Astrocyte of the spinal cord (primary cell): ENCODE results near the gene ITPKB.
A peak's percentile ranks its signal among the peaks of the same experiment; 100 is the strongest.

Experiments used
- DNase-seq: peaks from one replicate; pipeline ENCODE4 v3.0.0; 2011; ENCODE audit warnings: low read depth, low spot score
- H3K4me3 ChIP-seq: 2 replicates; pipeline ENCODE4 v1.5.1; 2011; ENCODE audit warnings: low read depth, mild to moderate bottlenecking, low read length, moderate library complexity
- CTCF ChIP-seq: IDR thresholded peaks from 2 replicates; pipeline ENCODE4 v1.5.1; 2012; ENCODE audit warnings: low read depth, mild to moderate bottlenecking, low read length, inconsistent platforms
- in situ Hi-C: cut with HindIII; loops from 2 replicates; pipeline ENCODE4 v1.10.0; 2017; ENCODE audit warnings: low sequenced_read_pairs

Gene ITPKB

DNA sequence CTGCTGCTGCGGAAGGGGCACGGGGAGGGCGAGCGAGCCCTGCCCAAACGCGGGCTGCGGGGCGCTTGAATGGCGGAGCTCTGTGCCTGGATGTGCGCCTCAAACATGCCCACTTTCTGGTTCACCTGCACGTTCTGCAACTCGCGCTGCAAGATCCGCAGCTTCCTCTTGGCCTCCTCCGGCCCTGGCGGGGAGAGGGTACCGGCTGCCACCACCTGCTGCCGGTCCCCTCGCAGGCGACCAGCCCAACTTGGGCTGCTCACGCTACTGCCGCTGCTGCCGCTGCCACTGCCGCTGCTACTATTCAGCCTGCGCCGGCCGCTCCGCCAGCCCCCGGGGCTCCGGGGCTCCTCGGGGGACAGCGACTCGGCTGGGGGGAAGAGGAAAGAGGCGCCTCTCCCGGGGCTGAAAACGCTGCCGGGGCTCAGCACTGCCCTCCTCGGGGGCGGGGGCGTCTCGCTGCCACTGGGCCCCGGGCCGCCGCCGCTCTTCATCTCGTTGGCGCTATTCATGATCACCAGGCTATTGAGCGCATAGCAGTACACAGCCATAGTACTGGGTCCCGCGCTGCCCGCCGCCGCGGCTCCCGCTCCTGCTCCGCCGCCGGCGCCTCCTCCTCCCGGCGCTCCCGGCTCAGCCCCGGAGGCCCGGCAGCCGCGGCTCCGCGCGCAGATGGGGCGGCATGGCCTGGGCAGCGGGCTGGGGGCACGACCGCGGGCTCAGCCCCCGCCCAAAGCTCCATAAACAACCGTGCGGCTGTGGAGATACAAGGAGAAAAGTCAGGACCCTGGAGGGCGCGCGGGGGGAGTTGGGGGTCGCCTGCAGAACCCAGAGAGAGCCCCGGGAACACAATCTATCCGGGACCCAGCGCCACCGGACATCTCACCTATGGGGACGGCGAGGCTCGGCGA, 1.9 kb downstream of the ITPKB start:
- in situ Hi-C loops: no loop called here
- DNase-seq: peak; percentile 47
- no peak for TF ChIP-seq CTCF
- peak overlapping the region; percentile 57 for H3K4me3 ChIP-seq

- peak overlapping the region; percentile 57 for H3K4me3 ChIP-seq
- in situ Hi-C loops: no loop called here
- TF ChIP-seq CTCF: no peak
- peak; percentile 25 for DNase-seq
These were observed 2.8 kb downstream of the ITPKB start for GRCh38 chr1:226736001-226736907.

DNA sequence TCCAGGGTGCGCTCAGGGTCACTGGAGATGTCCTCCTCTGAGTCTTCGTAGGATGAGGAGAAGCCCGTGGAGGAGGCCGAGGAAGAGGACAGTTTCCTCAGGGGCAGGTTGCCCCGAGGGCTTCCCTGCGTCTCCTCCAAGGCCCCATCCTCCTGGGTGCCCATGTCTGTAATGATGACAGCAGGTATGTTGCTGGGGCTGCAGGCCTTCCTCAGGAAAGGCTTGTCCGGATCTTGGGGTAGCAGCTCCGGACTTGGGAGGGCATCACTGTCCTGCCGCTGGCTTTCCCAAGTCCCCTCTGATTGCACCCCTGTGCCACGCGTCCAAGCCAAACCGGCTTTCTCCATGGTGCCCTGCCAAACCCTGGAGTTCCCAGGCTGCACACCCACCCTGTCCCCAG, 3.5 kb downstream of the ITPKB start:
- in situ Hi-C loops: no loop called here
- H3K4me3 ChIP-seq: no peak overlapping the region
- TF ChIP-seq CTCF: no peak

DNA sequence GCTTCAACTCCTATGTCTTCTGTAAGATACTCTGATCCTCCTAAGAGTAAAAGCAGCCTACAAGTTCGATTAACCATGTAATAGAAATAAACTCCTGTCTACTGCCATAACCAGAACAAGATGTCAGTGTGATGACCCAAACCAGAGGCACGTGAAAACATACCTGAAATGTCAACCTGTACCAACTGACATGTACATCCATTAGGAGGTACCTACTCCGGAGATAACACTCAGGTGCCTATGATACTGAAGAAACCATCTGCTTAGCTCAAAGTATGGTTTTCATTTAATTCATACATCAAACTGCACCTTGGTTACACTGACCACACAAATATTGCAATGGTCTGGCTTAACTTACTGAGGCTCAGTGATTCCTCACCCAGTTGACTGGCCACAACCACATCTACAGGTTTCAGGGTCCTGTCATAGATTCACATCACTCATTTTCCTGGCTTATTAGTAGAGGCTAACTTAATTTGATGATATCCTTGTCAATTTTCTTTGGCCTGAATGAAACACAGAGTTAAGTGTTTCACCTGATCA, 4.4 kb downstream of the ITPKB start:
- in situ Hi-C loops: no loop called here
- no peak overlapping the region for H3K4me3 ChIP-seq
- DNase-seq: no peak
- TF ChIP-seq CTCF: no peak

More for the DNA sequence above, 3.5 kb downstream of the ITPKB start:
- DNase-seq: no peak

GRCh38 chr1:226733876-226734275, 5.2 kb downstream of the ITPKB start:
- in situ Hi-C loops: no loop called here
- H3K4me3 ChIP-seq: no peak overlapping the region

More at GRCh38 chr1:226733876-226734275, 5.2 kb downstream of the ITPKB start:
- DNase-seq: no peak
- no peak for TF ChIP-seq CTCF
